Epithelial cell of proximal tubule (primary cell): Measurements from ENCODE around the gene IFI27L2. TPM values are rescaled to one million over a fixed set of nuclear protein-coding genes. Genes with fewer than 3 reads are reported as not detected.

Experiments
- DNase-seq: peaks from one replicate; pipeline ENCODE4 v3.0.0-alpha.2; 2011; ENCODE audit warnings: low read depth
- H3K4me3 ChIP-seq: 2 replicates; pipeline ENCODE4 v1.5.1; 2011; ENCODE audit warnings: low read depth, mild to moderate bottlenecking, low read length
- CTCF ChIP-seq: conservative IDR thresholded peaks from 2 replicates; pipeline ENCODE4 v1.5.1; 2012; ENCODE audit warnings: low read depth, mild to moderate bottlenecking, low read length
- total RNA-seq: library from RNA; depleted of rRNA; stranded (reverse); fragments of >200 nt; gene quantifications from 2 replicates; pipeline ENCODE4 v1.2.3, GENCODE V29; 2015

Gene IFI27L2
- total RNA-seq, 1 donor from 2014 or later = 139 TPM

GRCh38 chr14:94173885-94174603 lies 44.6 kb upstream of the IFI27L2 start, which contains the start of gene PPP4R4:
PPP4R4 (plus strand) TSS chr14:94174322; CDS start chr14:94174466, 144 bp downstream.
- no peak for DNase-seq

GRCh38 chr14:94173471-94173884 lies 44.1 kb upstream of the IFI27L2 start:
- H3K4me3 ChIP-seq = peak overlapping the region; percentile 65
- TF ChIP-seq CTCF = no peak
- no peak for DNase-seq

More at GRCh38 chr14:94173885-94174603, 44.6 kb upstream of the IFI27L2 start, which contains the start of gene PPP4R4:
- H3K4me3 ChIP-seq = peak within 1 kb of the TSS; percentile 65
- TF ChIP-seq CTCF = no peak

GRCh38 chr14:94172545-94172944 lies 43.1 kb upstream of the IFI27L2 start:
- DNase-seq = no peak
- TF ChIP-seq CTCF = no peak
- H3K4me3 ChIP-seq = no peak overlapping the region

- no peak for TF ChIP-seq CTCF
- H3K4me3 ChIP-seq = no peak overlapping the region
- DNase-seq = no peak
Observed at GRCh38 chr14:94171208-94171607, 41.8 kb upstream of the IFI27L2 start.

GRCh38 chr14:94170136-94170535 lies 40.7 kb upstream of the IFI27L2 start:
- TF ChIP-seq CTCF = no peak
- H3K4me3 ChIP-seq = no peak overlapping the region
- no peak for DNase-seq

- no peak overlapping the region for H3K4me3 ChIP-seq
- no peak for DNase-seq
- no peak for TF ChIP-seq CTCF
Observed at GRCh38 chr14:94165744-94166143, 36.3 kb upstream of the IFI27L2 start.
